ENCODE results near the gene SYNJ2BP. TPM values are rescaled to one million over a fixed set of nuclear protein-coding genes. Genes with fewer than 3 reads are reported as not detected.
"Not testable (repeated sequence)": the region's sequence is repeated elsewhere in the genome, so short reads cannot be mapped to it uniquely, and the experiment has no call there.

SYNJ2BP gene
- 20.1 and 29.1 TPM in 2 replicates for total RNA-seq

- peak; percentile 77 for DNase-seq
Observed at GRCh38 chr14:70416725-70417349, at the start of gene SYNJ2BP. SYNJ2BP (minus strand) TSS chr14:70417090; CDS start chr14:70416963, 127 bp downstream.

GRCh38 chr14:70454731-70455130 is 37.8 kb upstream of the SYNJ2BP start:
- DNase-seq, result no peak

GRCh38 chr14:70451874-70452273 is 35.0 kb upstream of the SYNJ2BP start, which contains the start of gene ADAM21:
ADAM21 (plus strand) TSS chr14:70452174; CDS start chr14:70457500, 5,326 bp downstream.
- DNase-seq, result no peak

- peak; percentile 44 for DNase-seq
Observed at GRCh38 chr14:70448633-70449340, 31.9 kb upstream of the SYNJ2BP start.

GRCh38 chr14:70442750-70443149 is 25.9 kb upstream of the SYNJ2BP start:
- DNase-seq, result peak; percentile 5

GRCh38 chr14:70441641-70442040 is 24.8 kb upstream of the SYNJ2BP start:
- DNase-seq, result no peak

- no peak for DNase-seq
Observed at GRCh38 chr14:70436867-70437266, 20.0 kb upstream of the SYNJ2BP start.

GRCh38 chr14:70426555-70426954 is 9.7 kb upstream of the SYNJ2BP start:
- DNase-seq, result not testable (repeated sequence)

- DNase-seq, result no peak
Observed at GRCh38 chr14:70425354-70425753, 8.5 kb upstream of the SYNJ2BP start.

- DNase-seq, result no peak
Observed at GRCh38 chr14:70422538-70422937, 5.6 kb upstream of the SYNJ2BP start.

GRCh38 chr14:70419270-70419931 is 2.5 kb upstream of the SYNJ2BP start:
- DNase-seq, result not testable (repeated sequence)

- peak; percentile 24 for DNase-seq
Observed at GRCh38 chr14:70416338-70416724, 559 bp downstream of the SYNJ2BP start.

- DNase-seq, result no peak
Observed at GRCh38 chr14:70415788-70416187, 1.1 kb downstream of the SYNJ2BP start.

- DNase-seq, result no peak
Observed at GRCh38 chr14:70407621-70408020, 9.3 kb downstream of the SYNJ2BP start.

GRCh38 chr14:70406216-70406615 is 10.7 kb downstream of the SYNJ2BP start:
- not testable (repeated sequence) for DNase-seq

GRCh38 chr14:70403335-70403734 is 13.6 kb downstream of the SYNJ2BP start:
- peak; percentile 49 for DNase-seq

GRCh38 chr14:70401643-70402042 is 15.2 kb downstream of the SYNJ2BP start:
- no peak for DNase-seq

- no peak for DNase-seq
Observed at GRCh38 chr14:70398706-70399431, 18.0 kb downstream of the SYNJ2BP start.

- DNase-seq, result no peak
Observed at GRCh38 chr14:70398280-70398679, 18.6 kb downstream of the SYNJ2BP start.

- DNase-seq, result no peak
Observed at GRCh38 chr14:70397746-70398145, 19.1 kb downstream of the SYNJ2BP start.

GRCh38 chr14:70394674-70395306 is 22.1 kb downstream of the SYNJ2BP start:
- DNase-seq, result no peak

- DNase-seq, result no peak
Observed at GRCh38 chr14:70392676-70393075, 24.2 kb downstream of the SYNJ2BP start.
